ENCODE data around the gene SEMA3B.
A peak's percentile ranks its signal among the peaks of the same experiment; 100 is the strongest.
"Not testable (repeated sequence)": the region's sequence is repeated elsewhere in the genome, so short reads cannot be mapped to it uniquely, and the experiment has no call there.

The SEMA3B gene

DNA sequence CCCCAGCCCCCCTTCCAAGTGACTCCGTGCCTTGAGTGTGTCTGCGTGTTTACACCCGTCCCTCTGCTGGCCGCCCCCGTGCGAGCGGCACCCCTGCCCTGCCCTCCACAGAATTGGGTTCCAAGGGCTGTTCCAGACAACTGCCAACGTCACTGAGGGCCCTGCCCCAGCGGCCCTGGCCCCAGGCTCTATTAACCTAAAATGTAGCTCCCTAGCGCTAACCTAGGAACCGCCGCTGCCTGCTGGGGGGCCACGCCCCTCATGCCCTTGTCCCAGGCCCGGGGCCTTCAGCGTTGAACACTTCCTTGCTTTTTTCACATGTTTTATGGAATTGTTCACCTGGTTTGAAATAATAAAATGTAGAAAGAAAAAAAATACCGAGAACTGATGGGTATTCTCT, 10.0 kb upstream of the SEMA3B start:
- no peak for DNase-seq (ENCODE audit: low read depth in 2 of 2)

DNA sequence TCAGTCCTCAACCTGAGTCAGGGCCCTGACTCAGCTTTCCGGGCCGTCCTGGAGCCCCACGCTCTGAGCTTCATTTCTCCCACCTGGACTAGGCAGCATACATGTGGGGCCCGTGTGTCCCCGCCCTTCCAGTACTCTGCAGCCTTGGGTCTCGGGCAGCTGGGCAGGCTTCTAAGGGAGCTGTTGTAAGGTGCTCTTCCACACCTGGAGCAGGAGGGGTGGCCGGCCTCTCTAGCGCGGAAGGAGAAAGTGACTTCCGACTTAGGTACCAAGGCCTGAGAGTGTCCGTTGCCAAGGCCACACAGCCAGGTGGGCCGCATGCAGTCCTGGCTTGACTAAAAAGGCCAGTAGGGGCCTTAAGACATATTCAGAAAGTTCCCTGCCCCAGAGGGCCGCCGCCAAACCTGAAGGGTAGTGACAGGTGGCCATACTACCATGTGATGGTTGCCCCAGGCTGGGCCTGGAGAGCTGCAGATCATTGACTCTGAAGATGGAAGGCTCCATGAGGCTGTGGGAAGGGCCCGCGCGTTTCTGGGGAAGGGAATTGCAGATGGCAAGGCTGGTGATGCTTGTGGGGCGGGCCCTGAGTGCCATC, 9.4 kb upstream of the SEMA3B start:
- DNase-seq (ENCODE audit: low read depth in 2 of 2), result no peak

DNA sequence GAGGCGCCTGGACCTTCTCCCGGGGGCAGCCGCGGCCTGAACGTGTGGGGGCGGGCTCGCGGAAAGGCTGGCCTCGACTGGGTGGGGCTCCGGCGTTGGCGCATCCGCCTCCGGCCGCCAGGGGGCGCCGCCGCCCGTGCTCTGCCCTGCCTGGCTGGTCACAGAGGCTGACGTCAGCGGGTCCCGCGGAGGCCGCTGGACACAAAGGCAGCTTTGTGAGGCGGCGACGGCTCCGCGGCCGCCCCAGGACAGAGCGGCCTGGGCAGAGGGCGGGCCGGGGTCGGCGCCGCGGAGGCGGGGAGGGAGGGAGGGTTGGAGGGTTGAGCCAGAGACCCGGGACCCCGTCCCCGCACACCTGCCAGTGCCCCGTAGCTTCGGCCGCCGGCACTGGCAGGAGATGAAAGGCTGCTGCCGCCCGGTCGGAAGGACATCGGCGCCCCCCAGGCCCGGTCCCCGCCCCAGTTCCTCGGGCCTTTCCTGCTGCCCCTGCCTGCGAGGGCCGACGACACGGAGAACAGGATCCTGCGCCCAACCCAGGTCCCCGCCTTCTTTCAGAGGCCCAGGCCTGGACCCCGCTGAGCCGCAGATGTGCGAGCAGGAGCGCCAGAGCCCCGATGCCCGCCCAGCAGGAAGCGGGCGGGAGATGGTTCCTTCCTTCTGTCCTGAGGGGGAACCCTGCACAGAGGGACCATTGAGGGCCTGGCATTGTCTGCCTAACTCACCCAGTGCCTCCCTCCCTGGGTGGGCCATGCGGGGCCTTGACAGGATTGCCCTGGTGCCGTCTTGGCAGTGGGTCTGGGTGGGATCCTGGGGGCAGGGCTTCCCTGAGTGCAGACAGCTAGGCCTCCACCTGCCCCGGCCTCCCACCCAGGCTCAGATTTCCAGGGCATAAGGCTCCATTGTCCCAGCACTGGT, 8.7 kb upstream of the SEMA3B start:
- DNase-seq (ENCODE audit: low read depth in 2 of 2), result peak; percentile 63 to 70

DNA sequence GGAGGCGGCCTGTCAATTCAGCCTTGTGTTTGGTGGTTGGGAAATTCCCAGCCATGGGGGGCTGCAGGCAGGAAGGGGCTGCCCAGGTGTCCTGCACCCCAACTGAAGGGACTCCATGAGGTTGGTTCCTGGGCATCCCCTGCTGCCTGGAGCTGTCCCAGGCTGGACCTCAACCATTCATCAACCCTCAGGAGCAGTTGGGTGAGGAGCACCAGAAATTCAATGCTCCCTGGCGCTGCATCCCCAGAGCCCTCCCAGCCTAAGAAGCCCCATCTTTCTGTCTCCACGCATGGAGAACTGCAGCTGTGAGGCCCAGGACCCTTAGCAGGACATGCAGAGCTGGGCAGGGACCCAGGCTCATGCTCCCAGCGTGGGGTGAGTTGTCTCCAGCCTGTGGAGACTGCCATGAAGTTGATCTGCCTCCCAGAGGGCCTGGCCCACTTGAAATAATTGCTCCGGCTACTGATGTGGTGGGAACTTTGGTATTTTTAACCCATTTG, 8.0 kb upstream of the SEMA3B start:
- DNase-seq (ENCODE audit: low read depth in 2 of 2), result no peak

DNA sequence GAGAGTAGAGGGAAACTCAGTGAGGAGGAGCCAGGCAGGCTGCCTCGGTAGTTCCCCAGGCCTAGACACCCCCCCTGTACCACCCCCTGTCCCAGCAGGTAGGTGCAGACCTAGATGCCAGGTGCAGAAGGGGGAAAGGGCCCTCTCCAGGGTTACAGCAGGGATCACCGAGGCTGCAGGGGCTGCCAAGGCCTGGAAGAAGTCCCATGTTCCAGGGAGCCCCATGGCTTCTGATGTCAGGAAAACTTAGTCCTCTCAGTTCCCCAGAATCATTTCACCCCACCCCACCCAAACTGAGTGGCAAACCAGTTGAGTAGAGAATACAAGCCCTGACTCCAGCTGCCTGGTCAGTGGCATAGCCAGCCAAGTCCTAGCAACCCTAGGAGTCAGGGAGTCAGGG, 7.4 kb upstream of the SEMA3B start:
- no peak for DNase-seq (ENCODE audit: low read depth in 2 of 2)

DNA sequence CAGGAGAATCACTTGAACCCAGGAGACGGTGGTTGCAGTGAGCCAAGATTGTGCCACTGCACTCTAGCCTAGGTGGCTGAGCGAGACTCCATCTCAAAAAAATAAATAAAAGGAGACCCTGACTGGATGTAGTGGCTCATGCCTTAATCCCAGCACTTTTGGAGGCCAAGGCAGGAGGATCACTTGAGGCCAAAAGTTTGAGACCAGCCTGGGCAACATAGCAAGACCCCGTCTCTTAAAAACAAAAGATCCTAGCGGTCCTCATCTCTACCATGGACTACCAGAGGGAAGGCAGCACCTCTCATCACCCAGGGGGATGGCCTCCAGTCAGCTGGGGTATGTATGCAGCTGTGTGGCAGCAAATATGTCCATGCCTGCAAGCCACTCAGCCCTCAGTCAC, 6.7 kb upstream of the SEMA3B start:
- DNase-seq (ENCODE audit: low read depth in 2 of 2), result not testable (repeated sequence)

DNA sequence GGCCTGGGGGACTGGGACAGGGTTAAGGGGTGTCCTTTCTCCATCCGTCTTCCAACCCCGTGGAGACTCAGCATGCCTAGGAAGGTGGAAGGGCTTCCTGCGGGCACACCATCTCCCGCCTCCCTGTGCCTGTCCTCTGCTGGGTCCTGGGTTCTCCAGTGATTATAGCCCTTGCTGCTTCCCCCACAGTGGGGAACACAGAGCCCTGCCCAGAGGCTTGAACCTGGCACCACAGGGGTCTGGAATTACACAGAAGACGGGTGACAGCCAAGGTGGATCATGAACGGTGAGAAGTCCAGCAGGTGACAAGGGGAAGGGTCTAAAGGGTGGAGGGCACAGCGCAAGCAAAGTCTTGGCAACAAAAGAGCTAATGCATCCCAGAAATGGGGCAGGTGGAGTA, 6.2 kb upstream of the SEMA3B start:
- DNase-seq (ENCODE audit: low read depth in 2 of 2), result no peak

DNA sequence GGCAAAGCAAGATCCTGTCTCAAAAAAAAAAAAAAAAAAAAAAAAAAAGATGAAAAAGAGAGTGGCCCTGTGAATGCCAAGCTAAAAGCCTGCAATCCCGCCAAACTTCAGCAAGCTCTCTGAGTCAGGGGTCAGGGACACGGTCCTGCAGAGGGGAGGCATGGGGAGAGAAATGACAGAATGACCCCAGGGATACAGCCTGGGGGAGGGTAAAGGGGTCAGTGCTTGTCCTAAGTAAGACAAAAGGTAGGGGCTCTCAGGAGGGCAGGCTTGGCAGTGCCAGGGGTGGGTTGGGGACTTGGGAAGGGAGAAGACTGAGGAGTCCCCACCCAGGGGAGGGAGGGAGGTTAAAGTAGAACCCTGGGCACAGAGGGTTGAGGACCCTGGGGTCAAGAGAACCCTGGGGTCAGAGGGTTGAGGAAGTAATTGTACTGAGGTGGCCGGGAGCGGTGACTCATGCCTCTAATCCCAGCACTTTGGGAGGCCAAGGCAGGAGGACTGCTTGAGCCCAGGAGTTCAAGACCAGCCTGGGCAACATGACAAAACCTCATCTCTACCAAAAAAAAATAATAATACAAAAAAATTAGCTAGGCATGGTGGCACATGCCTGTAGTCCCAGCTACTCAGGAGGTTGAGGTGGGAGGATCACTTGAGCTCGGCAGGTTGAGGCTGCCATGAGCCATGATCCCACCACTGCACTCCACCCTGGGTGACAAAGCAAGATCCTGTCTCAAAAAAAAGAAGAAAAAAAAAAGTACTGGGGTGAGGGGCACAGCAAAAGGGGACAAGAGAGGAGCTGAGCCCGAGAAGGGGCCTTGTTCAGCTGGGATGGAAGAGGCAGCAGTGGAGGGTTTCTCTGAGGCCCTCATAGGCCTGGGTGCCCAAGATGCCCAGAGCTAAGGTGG, 5.2 kb upstream of the SEMA3B start:
- no peak for DNase-seq (ENCODE audit: low read depth in 2 of 2)

DNA sequence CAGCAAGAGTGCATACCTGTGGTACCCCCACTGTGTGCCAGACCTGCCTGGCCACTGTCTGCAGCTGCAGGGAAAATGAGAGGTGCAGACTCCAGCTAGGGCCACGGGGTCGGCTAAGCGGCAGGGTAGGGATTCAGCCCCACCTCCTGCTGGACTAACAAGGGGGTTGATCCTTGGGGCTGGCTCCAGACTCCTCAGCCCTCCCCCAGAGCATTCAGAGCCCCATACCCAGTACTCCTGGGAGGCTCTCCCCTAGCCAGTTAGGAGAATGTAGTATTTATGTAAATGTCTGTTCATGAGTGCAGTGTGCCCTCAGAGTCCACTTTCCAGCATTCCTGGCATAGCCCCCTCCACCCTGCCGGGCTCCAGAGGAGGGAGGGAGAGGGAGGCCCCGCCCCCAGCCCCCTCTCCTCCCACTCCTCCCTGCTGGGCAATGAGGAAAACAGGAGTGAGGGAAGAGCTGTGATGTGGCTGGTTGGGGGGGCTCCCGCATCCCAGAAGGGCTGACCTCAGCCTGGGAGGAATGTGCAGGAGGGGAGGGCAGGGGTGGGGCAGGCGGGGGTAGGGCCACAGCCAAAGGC, 4.5 kb upstream of the SEMA3B start:
- DNase-seq (ENCODE audit: low read depth in 2 of 2), result no peak

DNA sequence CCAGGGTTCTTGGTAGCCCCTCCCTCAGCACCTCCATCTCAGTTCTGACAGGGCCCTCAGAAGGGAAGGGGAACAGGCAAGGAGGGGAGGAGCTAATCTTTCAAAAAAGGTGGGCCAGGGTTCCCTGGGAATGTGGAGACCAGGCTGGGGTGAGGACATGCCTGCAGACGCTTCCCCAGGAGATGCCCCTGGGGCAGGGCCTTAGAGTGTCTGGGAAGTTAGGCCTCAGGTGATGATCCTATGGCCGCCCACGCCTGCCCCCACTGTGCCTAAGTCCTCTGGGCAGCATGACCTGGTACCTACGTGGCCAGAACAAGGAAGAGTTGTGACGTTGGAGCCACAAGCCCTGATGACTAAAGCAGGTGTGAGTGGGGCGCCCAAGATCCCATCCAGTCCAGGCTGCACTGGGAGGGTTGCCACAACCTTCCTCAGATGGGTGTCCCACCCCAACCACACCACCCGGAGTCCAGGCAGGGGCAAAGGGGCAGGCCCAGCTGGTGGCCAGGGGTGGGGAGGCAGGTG, 3.9 kb upstream of the SEMA3B start:
- DNase-seq (ENCODE audit: low read depth in 2 of 2), result no peak

DNA sequence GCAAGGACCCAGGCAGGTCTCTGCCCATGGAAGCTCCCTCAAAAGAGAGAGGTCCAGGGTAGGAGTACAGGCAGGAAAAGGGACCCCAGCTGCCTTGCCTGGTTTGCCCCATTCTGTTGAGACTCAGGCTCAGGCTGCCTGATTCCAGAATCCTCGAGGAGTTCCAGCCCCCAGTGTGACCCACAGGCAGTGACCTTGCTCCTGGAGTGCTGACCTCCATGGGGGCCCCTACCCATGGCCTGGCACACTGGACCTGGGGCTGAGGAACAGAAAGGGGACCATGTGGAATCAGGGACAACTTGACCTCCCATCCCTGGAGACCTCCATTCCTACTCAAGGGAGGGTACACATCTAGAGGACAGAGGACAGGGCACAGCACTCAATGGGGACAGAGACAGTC, 3.4 kb upstream of the SEMA3B start:
- no peak for DNase-seq (ENCODE audit: low read depth in 2 of 2)

DNA sequence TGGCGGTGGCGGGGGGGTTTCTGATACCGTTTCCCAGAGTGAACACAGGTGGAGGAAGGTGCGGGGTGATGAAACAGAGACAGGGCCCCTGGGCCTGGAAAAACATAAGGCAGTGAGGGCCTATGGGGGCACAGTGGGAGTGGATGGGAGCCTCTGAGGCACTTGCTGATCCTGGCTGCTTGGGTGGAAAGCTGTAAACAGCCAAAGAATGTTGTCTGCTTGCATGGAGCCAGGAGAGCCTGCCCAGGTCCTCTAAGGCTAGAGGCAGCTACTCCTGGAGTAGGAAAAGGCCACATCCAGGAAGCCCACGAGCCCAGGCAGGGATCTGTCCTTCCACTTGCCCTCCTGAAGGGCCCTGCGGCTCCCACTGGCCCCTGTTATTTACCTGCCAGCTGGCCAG, 2.9 kb upstream of the SEMA3B start:
- DNase-seq (ENCODE audit: low read depth in 2 of 2), result no peak

DNA sequence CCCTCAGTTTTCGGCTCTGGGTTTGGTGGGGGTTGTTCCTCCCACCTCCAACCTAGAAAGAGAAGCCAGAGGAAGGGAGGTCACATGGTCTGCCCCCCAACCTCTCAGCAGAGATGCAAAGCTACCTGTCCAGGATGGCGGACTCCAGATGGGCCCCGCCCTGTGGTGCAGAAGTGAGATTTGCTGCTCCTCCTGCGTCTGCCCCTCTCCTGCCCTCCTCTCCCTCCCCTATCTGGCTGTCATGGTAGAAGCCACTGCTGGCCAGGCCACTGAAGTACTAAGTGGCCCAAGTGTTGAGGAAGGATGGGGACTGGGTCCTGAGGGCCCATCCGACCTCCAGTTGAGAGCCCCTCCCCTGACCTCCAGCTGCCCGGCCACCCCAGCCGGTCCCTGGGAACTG, 2.1 kb upstream of the SEMA3B start:
- DNase-seq (ENCODE audit: low read depth in 2 of 2), result no peak

DNA sequence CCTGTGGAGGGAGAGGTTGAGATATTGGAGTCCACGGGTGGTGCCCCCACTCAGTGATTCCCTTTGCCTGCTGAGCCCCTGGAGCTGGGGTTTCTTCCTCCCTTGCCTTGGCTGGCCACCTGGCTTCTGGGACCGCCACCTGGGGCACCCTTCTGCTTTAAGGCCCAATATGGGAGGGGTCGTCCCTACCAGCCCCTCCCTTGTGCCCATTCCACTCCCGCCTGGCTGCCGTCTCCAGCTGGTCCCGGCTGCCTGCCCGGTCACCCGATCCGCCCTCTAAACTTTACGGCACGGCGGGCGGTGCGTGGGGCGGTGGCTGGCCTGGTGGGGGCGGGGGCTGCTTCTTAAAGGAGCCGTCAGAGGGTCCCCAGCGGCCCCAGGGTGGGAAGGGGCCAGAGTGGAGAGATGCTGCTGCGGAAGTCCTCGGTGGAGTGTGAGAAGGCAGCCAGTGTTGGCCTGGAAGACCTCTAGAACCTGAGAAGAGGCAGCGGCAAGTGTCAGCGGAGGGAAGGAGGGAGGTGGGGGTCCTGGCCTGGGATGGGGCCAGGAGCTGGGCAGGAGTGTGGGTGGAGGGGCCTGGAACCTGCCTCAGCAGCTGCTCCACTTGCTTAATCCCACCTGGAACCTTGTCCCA, 1.6 kb upstream of the SEMA3B start:
- no peak for DNase-seq (ENCODE audit: low read depth in 2 of 2)

DNA sequence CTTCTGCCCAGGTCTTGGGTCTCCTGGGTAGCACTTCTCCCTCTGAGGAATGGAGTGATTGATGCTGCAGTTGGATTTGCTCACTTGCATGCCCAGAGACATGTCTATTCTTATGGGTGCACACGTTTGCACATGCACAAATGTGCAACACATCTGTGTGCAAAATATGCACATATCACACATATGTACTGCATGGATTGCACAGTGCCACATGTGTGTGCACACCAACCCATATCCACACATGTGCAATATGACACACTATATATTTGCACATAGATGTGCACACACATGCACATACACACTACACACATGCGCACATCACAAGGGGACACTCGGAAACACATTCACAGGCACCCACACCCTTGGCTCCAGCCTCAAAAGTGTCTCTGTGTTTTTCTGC, 671 bp upstream of the SEMA3B start:
- no peak for DNase-seq (ENCODE audit: low read depth in 2 of 2)

DNA sequence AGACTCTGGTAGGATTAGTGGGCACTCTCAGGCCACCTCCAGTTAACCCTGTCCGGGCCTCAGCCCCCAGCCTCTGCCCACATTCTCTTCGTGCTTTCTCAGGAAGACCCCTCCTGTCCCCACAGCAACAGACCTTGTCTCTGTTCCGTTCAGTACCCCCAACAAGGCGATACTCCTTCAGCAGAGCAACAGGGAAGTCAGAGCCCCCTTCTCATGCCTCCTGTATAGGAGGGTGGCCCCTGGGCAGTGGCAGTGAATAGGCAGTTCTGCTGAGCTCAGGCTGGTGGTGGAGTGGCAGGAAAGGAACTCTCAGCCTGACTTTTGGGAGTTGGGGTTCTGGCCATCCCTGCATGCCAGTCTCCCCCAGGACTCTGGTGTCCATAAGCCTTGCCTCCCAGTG, 513 bp downstream of the SEMA3B start:
- no peak for DNase-seq (ENCODE audit: low read depth in 2 of 2)

DNA sequence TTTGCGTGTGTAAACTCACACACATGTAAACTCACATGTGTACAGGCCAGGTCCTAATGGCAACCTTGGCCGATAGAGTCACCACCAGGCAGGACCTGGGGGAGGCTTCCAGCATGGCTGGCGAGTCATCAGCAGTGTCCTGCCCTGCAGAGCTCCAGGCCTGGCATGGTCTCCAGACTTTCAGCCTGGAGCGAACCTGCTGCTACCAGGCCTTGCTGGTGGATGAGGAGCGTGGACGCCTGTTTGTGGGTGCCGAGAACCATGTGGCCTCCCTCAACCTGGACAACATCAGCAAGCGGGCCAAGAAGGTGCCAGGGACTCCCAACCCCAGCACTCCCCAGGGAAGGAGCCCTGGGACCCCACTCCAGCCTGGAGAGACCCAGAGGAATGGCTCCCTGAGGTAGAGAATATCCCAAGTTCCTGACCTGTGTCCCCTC, 1.0 kb downstream of the SEMA3B start:
- no peak for DNase-seq (ENCODE audit: low read depth in 2 of 2)

DNA sequence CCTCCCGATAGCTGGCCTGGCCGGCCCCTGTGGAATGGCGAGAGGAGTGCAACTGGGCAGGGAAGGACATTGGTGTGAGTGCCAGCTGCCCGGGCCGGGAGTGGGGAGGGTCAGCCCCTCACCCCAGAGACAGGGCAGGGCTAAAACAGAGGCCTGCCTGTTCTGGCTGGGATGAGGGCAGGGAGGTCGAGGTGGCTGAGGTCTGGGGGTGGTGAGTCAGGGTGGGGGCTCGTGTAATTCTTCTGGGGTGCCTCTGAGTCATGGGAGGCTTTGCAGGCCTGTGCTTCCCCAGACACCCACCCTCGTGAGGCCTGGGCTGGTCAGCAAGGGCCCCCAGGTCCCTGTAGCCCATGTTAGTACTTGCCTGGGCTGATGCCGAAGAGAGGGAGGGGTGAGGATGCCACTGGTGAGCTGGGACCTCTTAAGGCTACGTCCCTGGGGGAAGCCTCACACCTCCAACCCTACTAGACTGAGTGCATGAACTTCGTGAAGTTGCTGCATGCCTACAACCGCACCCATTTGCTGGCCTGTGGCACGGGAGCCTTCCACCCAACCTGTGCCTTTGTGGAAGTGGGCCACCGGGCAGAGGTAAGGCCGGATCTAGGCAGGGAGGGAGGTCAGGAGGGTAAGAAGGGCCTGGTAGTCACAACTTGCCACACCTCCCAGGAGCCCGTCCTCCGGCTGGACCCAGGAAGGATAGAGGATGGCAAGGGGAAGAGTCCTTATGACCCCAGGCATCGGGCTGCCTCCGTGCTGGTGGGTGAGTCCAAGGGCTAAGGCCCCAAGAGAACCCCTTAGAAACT, 1.7 kb downstream of the SEMA3B start:
- no peak for DNase-seq (ENCODE audit: low read depth in 2 of 2)

DNA sequence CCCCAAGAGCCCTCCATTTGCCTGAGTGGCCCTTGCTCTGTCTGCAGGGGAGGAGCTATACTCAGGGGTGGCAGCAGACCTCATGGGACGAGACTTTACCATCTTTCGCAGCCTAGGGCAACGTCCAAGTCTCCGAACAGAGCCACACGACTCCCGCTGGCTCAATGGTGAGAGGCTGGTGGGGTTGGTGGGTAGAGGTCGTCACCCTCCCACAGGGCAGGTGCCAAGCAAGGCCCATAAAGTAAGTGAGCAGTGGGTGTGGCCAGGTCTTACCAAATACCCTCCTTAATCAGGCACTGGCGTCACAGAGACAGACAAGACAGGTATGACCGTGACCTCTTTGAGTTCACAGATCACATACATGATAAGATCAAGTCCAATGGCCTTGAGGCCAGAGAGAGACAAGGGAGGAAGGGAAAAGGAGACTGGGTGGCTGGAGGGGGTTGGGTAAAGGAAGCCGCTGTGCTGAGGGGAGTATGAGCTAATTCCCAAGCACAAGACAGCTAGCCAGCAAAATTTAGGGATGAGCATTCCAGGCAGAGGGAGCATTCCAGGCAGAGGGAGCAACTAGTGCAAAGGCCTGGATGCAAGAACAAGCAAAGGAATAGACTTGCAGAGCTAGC, 2.5 kb downstream of the SEMA3B start:
- DNase-seq (ENCODE audit: low read depth in 2 of 2), result no peak

DNA sequence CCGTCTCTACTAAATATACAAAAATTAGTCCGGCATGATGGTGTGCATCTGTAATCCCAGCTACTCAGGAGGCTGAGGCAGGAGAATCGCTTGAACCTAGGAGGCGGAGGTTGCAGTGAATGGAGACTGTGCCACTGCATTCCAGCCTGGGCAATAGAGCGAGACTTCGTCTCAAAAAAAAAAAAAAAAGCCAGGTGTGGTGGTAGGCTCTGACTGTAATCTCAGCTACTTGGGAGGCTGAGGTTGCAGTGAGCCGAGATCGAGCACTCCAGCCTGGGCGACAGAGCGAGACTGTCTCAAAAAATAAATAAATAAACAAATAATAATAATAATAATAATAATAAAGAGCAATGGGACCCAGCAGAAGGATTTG, 3.6 kb downstream of the SEMA3B start:
- DNase-seq (ENCODE audit: low read depth in 2 of 2), result not testable (repeated sequence)

All from stimulated activated CD8-positive, alpha-beta memory T cell treated with anti-CD3 and anti-CD28 coated beads, Interleukin-2, amount 100 ng/mL, for 1 hour (primary cell).